Bronchial epithelial cell (primary cell): ENCODE data around the gene DYNLT1. TPM values are rescaled to one million over a fixed set of nuclear protein-coding genes. Genes with fewer than 3 reads are reported as not detected.
"Not testable (repeated sequence)": the region's sequence is repeated elsewhere in the genome, so short reads cannot be mapped to it uniquely, and the experiment has no call there.

Source experiments
- DNase-seq: peaks from one replicate; pipeline ENCODE4 v3.0.0-alpha.2; 2010; ENCODE audit warnings: low read depth
- FAIRE-seq: peaks from 2 replicates; lab custom pipeline; 2011; peaks lifted over from hg19 to GRCh38; lab: Jason Lieb, UNC
- H3K27me3 ChIP-seq: 2 replicates; pipeline ENCODE4 v1.5.1; 2011; ENCODE audit warnings: low read length; ENCODE audit not compliant: control insufficient read depth, insufficient read depth
- H3K36me3 ChIP-seq: 2 replicates; pipeline ENCODE4 v1.5.1; 2011; ENCODE audit warnings: low read length; ENCODE audit not compliant: control insufficient read depth, insufficient read depth
- H3K4me3 ChIP-seq: 2 replicates; pipeline ENCODE4 v1.5.1; 2011; ENCODE audit warnings: mild to moderate bottlenecking, low read depth, low read length, control low read depth
- total RNA-seq: library from RNA; depleted of rRNA; stranded (reverse); fragments of >200 nt; gene quantifications from 2 replicates; pipeline ENCODE4 v1.2.1, GENCODE V29; 2014
- TF ChIP-seq, protein P1 (sequence below): IDR thresholded peaks from 2 replicates; pipeline ENCODE4 v1.5.1; 2011; ENCODE audit warnings: mild to moderate bottlenecking, moderate library complexity, low read length, control low read depth, inconsistent platforms; ENCODE audit not compliant: insufficient read depth, severe bottlenecking

The DYNLT1 gene
- total RNA-seq, 1 donor from 2014 or later, result 43.4 TPM

DNA sequence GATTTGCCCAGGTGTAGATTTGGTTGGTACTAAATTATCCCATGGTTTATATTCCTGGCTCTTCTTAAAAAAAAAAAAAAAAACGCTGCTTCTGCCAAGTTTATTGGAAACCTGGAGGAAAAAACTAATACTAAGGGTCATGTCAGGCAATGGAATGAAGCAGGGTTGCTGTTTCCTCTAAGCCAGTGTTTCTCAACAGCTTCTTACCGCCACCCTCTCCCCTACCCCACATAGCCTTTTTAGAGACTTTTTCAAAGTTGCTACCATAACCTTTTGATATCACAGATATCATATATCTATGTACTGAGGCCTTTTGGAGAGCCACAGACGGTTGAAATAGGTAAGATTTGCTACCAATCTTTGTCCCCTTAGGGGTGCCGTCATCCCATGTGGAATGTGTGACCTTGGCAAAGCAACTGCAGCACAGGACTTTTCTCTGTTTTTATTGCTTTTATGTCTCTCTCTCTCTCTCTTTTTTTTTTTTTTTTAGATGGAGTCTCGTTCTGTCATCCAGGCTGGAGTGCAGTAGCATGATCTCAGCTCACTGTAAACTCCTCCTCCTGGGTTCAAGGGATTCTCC lies 40.3 kb upstream of the DYNLT1 start:
- H3K36me3 ChIP-seq, result no peaks in the 10 kb centered on the region
- H3K27me3 ChIP-seq, result no peaks in the 10 kb centered on the region
- FAIRE-seq, result no peak
- H3K4me3 ChIP-seq, result no peak overlapping the region
- TF ChIP-seq, protein P1, sequence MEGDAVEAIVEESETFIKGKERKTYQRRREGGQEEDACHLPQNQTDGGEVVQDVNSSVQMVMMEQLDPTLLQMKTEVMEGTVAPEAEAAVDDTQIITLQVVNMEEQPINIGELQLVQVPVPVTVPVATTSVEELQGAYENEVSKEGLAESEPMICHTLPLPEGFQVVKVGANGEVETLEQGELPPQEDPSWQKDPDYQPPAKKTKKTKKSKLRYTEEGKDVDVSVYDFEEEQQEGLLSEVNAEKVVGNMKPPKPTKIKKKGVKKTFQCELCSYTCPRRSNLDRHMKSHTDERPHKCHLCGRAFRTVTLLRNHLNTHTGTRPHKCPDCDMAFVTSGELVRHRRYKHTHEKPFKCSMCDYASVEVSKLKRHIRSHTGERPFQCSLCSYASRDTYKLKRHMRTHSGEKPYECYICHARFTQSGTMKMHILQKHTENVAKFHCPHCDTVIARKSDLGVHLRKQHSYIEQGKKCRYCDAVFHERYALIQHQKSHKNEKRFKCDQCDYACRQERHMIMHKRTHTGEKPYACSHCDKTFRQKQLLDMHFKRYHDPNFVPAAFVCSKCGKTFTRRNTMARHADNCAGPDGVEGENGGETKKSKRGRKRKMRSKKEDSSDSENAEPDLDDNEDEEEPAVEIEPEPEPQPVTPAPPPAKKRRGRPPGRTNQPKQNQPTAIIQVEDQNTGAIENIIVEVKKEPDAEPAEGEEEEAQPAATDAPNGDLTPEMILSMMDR, result no peak
- DNase-seq, result no peak

DNA sequence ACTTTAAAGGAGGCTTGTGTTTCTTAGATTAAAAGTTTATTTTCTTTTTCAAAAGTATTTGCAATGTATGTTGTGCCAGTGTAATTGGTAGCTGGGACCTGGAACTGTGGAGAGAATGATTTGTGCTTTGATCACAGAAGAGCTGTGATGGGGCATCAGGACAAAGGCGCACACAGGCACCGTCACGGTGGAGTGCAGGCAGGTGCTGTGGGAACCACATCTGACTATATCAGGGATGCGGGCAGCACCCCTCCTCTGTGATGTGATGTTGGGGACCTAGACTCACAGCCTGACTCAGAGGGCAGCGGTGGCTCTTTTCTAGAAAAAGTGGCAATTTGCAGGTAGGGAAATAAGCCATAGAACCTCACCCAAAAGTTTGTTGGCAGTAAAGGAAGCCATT lies 39.8 kb upstream of the DYNLT1 start:
- Histone ChIP-seq H3K36me3 (no peaks in the 10 kb centered on the region), H3K27me3 (no peaks in the 10 kb centered on the region), H3K4me3 (no peak overlapping the region)
- TF ChIP-seq, protein P1, result no peak
- no peak for FAIRE-seq
- no peak for DNase-seq

DNA sequence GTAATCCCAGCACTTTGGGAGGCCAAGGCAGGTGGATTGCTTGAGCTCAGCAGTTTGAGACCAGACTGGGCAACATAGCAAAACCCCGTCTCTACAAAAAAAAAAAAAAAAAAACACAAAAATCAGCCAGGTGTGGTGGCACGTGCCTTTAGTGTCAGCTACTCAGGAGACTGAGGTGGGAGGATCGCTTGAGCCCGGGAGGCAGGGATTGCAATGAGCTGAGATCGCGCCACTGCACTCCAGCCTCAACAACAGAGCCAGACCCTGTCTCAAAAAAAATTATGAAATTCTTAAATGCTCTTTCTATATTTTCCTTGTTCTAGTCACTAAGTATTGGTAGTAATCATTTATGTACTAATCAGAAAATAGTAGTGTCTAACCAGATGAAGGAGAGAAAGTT lies 35.9 kb upstream of the DYNLT1 start:
- Histone ChIP-seq H3K27me3 (no peaks in the 10 kb centered on the region), H3K36me3 (no peaks in the 10 kb centered on the region), H3K4me3 (no peak overlapping the region)
- DNase-seq (no peak), FAIRE-seq (no peak)
- TF ChIP-seq, protein P1, result no peak

DNA sequence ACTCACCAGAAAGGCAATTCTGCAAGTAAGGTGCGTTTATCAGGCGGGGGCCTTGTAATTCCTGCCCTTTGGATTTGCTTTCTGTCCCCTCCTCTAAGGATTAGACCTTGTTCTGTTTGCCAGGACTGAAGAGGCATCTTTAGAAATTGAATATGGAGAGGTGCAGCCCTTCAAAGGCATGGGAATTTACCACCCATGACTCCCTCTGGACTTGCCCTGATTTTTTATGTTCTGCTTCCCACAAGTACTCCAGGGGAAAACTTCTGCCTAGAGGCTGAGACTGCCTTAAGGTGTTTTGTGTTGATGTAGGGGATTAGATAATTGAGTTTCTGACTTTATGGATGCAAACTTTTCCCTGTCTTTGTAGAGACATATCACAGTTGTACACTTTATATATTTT lies 35.5 kb upstream of the DYNLT1 start:
- FAIRE-seq (no peak), DNase-seq (no peak)
- Histone ChIP-seq H3K27me3 (no peaks in the 10 kb centered on the region), H3K36me3 (no peaks in the 10 kb centered on the region), H3K4me3 (no peak overlapping the region)
- TF ChIP-seq, protein P1, result no peak

DNA sequence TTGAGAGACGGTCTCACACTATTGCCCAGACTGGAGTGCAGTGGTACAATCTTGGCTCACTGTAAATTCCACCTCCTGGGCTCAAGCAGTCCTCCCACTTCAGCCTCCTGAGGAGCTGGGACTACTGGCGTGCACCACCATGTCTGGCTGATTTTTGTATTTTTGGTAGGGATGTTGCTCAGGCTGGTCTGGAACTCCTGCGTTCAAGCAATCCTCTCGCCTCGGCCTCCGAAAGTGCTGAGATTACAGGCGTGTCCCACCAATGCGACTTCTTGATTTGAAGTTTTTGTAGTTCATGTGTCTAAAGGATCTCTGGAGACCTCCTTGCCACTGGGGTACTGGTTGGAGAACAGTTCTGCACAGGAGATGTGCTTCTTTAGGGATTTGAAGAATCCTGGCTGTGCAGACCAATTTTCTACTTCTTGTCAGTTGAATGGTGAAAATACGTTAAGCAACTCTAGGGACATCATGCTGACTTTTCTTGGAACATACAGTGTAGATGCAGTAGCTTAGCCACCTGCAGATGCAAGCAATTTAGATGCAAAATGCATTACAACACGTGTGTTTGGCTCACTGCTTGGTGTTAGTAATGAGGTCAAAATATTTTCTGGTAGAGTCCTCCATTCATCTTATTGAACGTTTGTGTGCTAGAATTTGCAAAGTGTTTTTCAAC lies 33.5 kb upstream of the DYNLT1 start:
- Histone ChIP-seq H3K27me3 (no peaks in the 10 kb centered on the region), H3K4me3 (no peak overlapping the region), H3K36me3 (no peaks in the 10 kb centered on the region)
- FAIRE-seq (no peak), DNase-seq (no peak)
- TF ChIP-seq, protein P1, result no peak

DNA sequence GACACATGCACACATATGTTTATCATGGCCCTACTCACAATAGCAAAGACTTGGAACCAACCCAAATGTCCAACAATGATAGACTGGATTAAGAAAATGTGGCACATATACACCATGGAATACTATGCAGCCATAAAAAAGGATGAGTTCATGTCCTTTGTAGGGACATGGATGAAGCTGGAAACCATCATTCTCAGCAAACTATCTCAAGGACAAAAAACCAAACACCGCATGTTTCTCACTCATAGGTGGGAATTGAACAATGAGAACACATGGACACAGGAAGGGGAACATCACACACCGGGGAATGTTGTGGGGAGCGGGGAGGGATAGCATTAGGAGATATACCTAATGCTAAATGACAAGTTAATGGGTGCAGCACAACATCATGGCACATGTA lies 32.6 kb upstream of the DYNLT1 start:
- not testable (repeated sequence) for FAIRE-seq, H3K36me3 ChIP-seq, H3K27me3 ChIP-seq, DNase-seq, H3K4me3 ChIP-seq
